Muscle layer of colon (tissue), 2 donors: ENCODE data around the gene COX6B1.
A peak's percentile ranks its signal among the peaks of the same experiment; 100 is the strongest.

Experiments used
- H3K27ac ChIP-seq: one replicate; pipeline ENCODE4 v1.7.0; 2013; ENCODE audit warnings: low read depth, mild to moderate bottlenecking, low read length, moderate library complexity
- H3K27me3 ChIP-seq, 2 donors: one replicate each; pipeline ENCODE4 v1.7.0; 2013; ENCODE audit warnings: low read length in 2 of 2, mild to moderate bottlenecking in 2 of 2; ENCODE audit not compliant: insufficient read depth in 2 of 2, control insufficient read depth in 1 of 2
- H3K36me3 ChIP-seq: one replicate; pipeline ENCODE4 v1.7.0; 2013; ENCODE audit warnings: mild to moderate bottlenecking, low read length; ENCODE audit not compliant: insufficient read depth
- H3K4me1 ChIP-seq: one replicate; pipeline ENCODE4 v1.7.0; 2013; ENCODE audit warnings: mild to moderate bottlenecking, low read length; ENCODE audit not compliant: insufficient read depth
- H3K4me3 ChIP-seq, 2 donors: one replicate each; pipeline ENCODE4 v1.7.0; 2013; ENCODE audit warnings: low read length in 2 of 2, low read depth in 1 of 2, mild to moderate bottlenecking in 1 of 2, moderate library complexity in 1 of 2
- H3K9ac ChIP-seq: one replicate; pipeline ENCODE4 v1.7.0; 2013; ENCODE audit warnings: low read length
- H3K9me3 ChIP-seq: one replicate; pipeline ENCODE4 v1.7.0; 2013; ENCODE audit warnings: mild to moderate bottlenecking, low read length
- donor health status: abdominal sarcoma.
- donor health status: Adenocarcinoma of cecum.

COX6B1 gene

DNA sequence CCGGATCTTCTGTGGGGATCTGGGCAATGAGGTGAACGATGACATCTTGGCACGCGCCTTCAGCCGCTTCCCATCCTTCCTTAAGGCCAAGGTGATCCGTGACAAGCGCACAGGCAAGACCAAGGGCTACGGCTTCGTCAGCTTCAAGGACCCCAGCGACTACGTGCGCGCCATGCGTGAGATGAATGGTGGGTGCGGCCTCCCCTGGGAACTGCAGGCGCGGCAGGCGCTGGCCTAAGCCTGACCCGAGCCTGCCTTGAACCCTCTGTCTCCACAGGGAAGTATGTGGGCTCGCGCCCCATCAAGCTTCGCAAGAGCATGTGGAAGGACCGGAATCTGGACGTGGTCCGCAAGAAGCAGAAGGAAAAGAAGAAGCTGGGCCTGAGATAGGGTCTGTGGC lies 11.0 kb upstream of the COX6B1 start:
- Histone ChIP-seq H3K9ac (no peak overlapping the region), H3K36me3 (peaks cover 48% of the 10 kb centered on the region), H3K27ac (no peak overlapping the region), H3K27me3 (no peaks in the 10 kb centered on the region), H3K4me1 (no peaks in the 10 kb centered on the region), H3K9me3 (no peaks in the 10 kb centered on the region), H3K4me3 (no peak overlapping the region)

DNA sequence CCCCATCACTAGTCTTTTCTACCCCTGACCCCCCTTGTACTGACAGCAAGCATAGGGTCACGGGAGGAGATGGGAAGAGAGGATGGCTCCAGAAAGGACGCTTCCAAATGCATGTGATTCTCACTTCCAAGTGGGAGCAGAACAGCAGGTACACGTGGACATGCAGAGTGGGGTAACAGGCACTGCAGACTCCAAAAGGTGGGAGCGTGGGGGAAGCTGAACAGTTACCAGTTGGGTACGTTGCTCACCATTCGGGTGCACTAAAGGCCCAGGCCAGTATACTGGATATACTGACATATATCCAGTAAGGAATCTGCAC lies 8.8 kb upstream of the COX6B1 start:
- Histone ChIP-seq H3K9ac (no peak overlapping the region), H3K4me1 (peaks cover 6% of the 10 kb centered on the region), H3K9me3 (no peaks in the 10 kb centered on the region), H3K4me3 (no peak overlapping the region), H3K27me3 (no peaks in the 10 kb centered on the region), H3K36me3 (peaks cover 30% of the 10 kb centered on the region), H3K27ac (no peak overlapping the region)

- peaks cover 28% of the 10 kb centered on the region for H3K36me3 ChIP-seq
- H3K27me3 ChIP-seq: no peaks in the 10 kb centered on the region
- peaks cover 6% of the 10 kb centered on the region for H3K4me1 ChIP-seq
- no peaks in the 10 kb centered on the region for H3K9me3 ChIP-seq
- no peak overlapping the region for H3K27ac ChIP-seq
- H3K4me3 ChIP-seq: no peak overlapping the region
- no peak overlapping the region for H3K9ac ChIP-seq
These were observed 8.3 kb upstream of the COX6B1 start for GRCh38 chr19:35639863-35640262.

DNA sequence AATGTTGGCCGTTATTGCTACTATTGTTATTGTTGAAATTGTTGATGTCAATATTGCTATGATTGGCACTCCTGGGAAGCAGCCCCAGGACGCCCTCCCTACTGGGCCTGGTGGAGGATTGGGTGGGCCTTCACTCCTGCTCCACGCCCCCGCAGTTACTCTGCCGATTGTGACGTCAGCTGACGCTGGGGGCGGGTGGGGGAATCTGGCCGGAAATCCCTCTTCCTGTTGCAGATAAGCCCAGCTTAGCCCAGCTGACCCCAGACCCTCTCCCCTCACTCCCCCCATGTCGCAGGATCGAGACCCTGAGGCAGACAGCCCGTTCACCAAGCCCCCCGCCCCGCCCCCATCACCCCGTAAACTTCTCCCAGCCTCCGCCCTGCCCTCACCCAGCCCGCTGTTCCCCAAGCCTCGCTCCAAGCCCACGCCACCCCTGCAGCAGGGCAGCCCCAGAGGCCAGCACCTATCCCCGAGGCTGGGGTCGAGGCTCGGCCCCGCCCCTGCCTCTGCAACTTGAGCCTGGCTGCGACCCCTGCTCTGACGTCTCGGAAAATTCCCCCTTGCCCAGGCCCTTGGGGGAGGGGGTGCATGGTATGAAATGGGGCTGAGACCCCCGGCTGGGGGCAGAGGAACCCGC lies 6.5 kb upstream of the COX6B1 start, which contains the start of gene ETV2:
Gene ETV2, plus strand, starts transcription at position 231 of the 637 bp plus-strand sequence. CDS start 716 bp downstream, outside the sequence.
- Histone ChIP-seq H3K4me1 (peaks cover 6% of the 10 kb centered on the region), H3K9me3 (no peaks in the 10 kb centered on the region), H3K27me3 (no peaks in the 10 kb centered on the region), H3K36me3 (peaks cover 15% of the 10 kb centered on the region), H3K9ac (no peak within 1 kb of the TSS), H3K27ac (no peak within 1 kb of the TSS), H3K4me3 (no peak within 1 kb of the TSS)

- no peaks in the 10 kb centered on the region for H3K9me3 ChIP-seq
- no peaks in the 10 kb centered on the region for H3K27me3 ChIP-seq
- no peak overlapping the region for H3K4me3 ChIP-seq
- H3K9ac ChIP-seq: no peak overlapping the region
- peaks cover 9% of the 10 kb centered on the region for H3K36me3 ChIP-seq
- H3K27ac ChIP-seq: no peak overlapping the region
- H3K4me1 ChIP-seq: peaks cover 6% of the 10 kb centered on the region
These were observed 5.8 kb upstream of the COX6B1 start for GRCh38 chr19:35642312-35642711.

DNA sequence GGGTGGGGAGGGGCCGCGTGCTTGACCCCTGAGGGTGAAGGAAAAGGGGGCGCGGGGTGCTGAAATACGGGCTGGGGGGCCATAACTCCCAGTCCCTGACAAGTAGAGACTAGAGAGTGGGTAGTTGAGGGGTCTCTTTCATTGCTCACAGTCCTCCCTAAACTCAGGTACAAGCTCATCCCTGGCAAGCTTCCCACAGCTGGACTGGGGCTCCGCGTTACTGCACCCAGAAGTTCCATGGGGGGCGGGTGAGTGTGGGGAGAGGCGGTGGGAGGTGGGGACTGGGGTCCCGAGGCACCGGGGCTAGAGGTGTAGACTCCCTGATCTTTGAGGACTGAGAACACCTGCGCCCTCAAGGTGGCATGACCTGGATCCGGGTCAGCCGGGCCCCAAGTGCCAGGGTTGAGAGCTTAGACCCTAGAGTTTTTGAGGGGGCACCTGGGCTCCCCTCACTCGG lies 5.3 kb upstream of the COX6B1 start:
- Histone ChIP-seq H3K9me3 (no peaks in the 10 kb centered on the region), H3K27ac (no peak overlapping the region), H3K4me3 (peak overlapping the region in 1 of 2 donors; percentile 83), H3K4me1 (peaks cover 10% of the 10 kb centered on the region), H3K9ac (no peak overlapping the region), H3K27me3 (no peaks in the 10 kb centered on the region), H3K36me3 (peaks cover 3% of the 10 kb centered on the region)

GRCh38 chr19:35643255-35644205 lies 4.6 kb upstream of the COX6B1 start:
- H3K27ac ChIP-seq: peak overlapping the region; percentile 97
- H3K36me3 ChIP-seq: no peaks in the 10 kb centered on the region
- H3K4me1 ChIP-seq: peaks cover 10% of the 10 kb centered on the region
- peak overlapping the region; percentile 74 to 83 for H3K4me3 ChIP-seq
- no peaks in the 10 kb centered on the region for H3K9me3 ChIP-seq
- H3K27me3 ChIP-seq: no peaks in the 10 kb centered on the region
- peak overlapping the region; percentile 14 for H3K9ac ChIP-seq

DNA sequence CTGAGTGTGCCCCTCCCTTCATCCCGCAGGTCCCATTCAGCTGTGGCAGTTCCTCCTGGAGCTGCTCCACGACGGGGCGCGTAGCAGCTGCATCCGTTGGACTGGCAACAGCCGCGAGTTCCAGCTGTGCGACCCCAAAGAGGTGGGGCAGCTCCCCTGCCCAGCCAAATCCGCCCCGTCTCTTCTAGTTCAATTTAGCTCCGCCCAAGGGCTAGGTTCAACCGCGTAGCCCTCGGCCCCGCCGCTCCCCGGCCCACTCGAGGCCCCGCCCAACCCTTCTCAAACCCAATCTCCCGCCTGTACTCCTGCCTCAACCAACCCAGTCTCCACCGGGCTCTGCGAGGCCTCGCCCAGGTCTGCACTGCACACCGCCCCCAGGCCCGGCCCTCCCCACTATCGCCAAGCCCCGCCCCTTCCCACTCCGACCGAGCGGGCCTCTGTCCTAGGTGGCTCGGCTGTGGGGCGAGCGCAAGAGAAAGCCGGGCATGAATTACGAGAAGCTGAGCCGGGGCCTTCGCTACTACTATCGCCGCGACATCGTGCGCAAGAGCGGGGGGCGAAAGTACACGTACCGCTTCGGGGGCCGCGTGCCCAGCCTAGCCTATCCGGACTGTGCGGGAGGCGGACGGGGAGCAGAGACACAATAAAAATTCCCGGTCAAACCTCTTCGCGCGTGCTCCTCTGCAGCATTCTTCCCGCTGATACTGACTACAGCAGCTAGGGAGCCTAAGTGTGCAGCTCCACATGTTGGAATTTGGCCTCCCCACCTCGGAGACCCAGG lies 3.7 kb upstream of the COX6B1 start:
- H3K27me3 ChIP-seq: no peaks in the 10 kb centered on the region
- H3K9me3 ChIP-seq: no peaks in the 10 kb centered on the region
- H3K36me3 ChIP-seq: no peaks in the 10 kb centered on the region
- peak overlapping the region; percentile 74 to 83 for H3K4me3 ChIP-seq
- peak overlapping the region; percentile 14 for H3K9ac ChIP-seq
- H3K27ac ChIP-seq: peak overlapping the region; percentile 97
- H3K4me1 ChIP-seq: peaks cover 18% of the 10 kb centered on the region

GRCh38 chr19:35644987-35645679 lies 3.0 kb upstream of the COX6B1 start:
- peak overlapping the region; percentile 97 for H3K27ac ChIP-seq
- peak overlapping the region; percentile 74 to 83 for H3K4me3 ChIP-seq
- no peaks in the 10 kb centered on the region for H3K27me3 ChIP-seq
- peaks cover 2% of the 10 kb centered on the region for H3K36me3 ChIP-seq
- H3K9ac ChIP-seq: peak overlapping the region; percentile 17
- peaks cover 19% of the 10 kb centered on the region for H3K4me1 ChIP-seq
- H3K9me3 ChIP-seq: no peaks in the 10 kb centered on the region

DNA sequence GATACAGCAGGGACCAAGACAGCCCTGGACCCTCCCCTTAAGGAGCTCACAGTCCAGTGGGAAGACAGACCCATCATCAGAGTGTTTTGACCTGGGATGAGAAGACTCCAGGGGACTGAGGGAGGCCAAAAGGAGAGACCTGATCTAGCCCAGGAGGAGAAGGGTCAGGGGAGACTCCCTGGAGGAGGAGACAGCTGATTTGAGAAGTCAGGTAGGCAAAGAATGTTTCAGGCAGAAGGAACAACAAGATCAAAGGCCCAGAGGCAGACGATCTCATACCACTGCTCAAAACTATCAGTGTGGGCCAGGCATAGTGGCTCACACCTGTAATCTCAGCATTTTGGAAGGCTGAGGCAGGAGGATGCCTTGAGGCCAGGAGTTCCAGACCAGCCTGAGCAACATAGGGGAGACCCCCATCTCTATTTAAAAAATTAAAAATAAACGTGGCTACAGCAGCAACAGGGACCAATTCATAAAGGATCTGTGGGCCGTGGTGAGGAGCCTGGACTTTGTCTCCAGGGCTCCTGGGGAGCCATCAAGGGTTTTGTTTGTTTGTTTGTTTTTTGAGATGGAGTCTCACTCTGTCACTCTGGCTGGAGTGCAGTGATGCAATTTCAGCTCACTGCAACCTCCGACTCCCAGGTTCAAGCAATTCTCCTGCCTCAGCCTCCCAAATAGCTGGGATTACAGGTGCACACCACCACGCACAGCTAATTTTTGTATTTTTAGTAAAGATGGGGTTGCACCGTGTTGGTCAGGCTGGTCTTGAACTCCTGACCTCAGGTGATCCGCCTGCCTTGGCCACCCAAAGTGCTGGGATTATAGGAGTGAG lies 2.2 kb upstream of the COX6B1 start:
- Histone ChIP-seq H3K36me3 (peaks cover 8% of the 10 kb centered on the region), H3K4me3 (no peak overlapping the region), H3K27ac (no peak overlapping the region), H3K27me3 (no peaks in the 10 kb centered on the region), H3K4me1 (peaks cover 19% of the 10 kb centered on the region), H3K9me3 (no peaks in the 10 kb centered on the region), H3K9ac (no peak overlapping the region)
